Liver (tissue), 9 donors: Measurements from ENCODE around the gene TLR5. TPM values are rescaled to one million over a fixed set of nuclear protein-coding genes. Genes with fewer than 3 reads are reported as not detected.

Source experiments
- DNase-seq: peaks from one replicate; pipeline ENCODE4 v3.0.0-alpha.2; 2017; ENCODE audit warnings: low spot score
- H3K27ac ChIP-seq, 2 donors: one replicate each; pipeline ENCODE4 v1.7.0; 2013; ENCODE audit warnings: inconsistent platforms in 2 of 2, low read length in 2 of 2, control low read depth in 1 of 2, low read depth in 1 of 2, mild to moderate bottlenecking in 1 of 2
- H3K27me3 ChIP-seq, 4 donors: one replicate each; pipeline versions ENCODE4 v1.6.1 to v1.7.0; 2013; ENCODE audit warnings: low read length in 3 of 4, inconsistent platforms in 1 of 4, mild to moderate bottlenecking in 1 of 4, moderate library complexity in 1 of 4; ENCODE audit not compliant: control insufficient read depth in 4 of 4, insufficient read depth in 4 of 4
- H3K36me3 ChIP-seq, 4 donors: one replicate each; pipeline versions ENCODE4 v1.6.1 to v1.7.0; 2013; ENCODE audit warnings: low read length in 3 of 4, mild to moderate bottlenecking in 3 of 4, low read depth in 1 of 4, moderate library complexity in 1 of 4; ENCODE audit not compliant: control insufficient read depth in 4 of 4, insufficient read depth in 3 of 4
- H3K4me1 ChIP-seq, 4 donors: one replicate each; pipeline versions ENCODE4 v1.6.1 to v1.7.0; 2013; ENCODE audit warnings: low read length in 3 of 4, mild to moderate bottlenecking in 3 of 4, moderate library complexity in 1 of 4; ENCODE audit not compliant: control insufficient read depth in 4 of 4, insufficient read depth in 4 of 4
- H3K4me3 ChIP-seq, 3 donors: one replicate each; pipeline versions ENCODE4 v1.6.1 to v1.7.0; 2013; ENCODE audit warnings: low read length in 3 of 3, control low read depth in 1 of 3, low read depth in 1 of 3, mild to moderate bottlenecking in 1 of 3
- H3K9ac ChIP-seq, 2 donors: one replicate each; pipeline ENCODE4 v1.7.0; 2013; ENCODE audit warnings: low read length in 2 of 2, mild to moderate bottlenecking in 2 of 2, moderate library complexity in 2 of 2, control low read depth in 1 of 2, low read depth in 1 of 2
- H3K9me3 ChIP-seq, 4 donors: one replicate each; pipeline versions ENCODE4 v1.6.1 to v1.7.0; 2013; ENCODE audit warnings: low read length in 3 of 4; ENCODE audit not compliant: control insufficient read depth in 4 of 4
- EGR1 ChIP-seq, 2 donors: IDR thresholded peaks; 2 replicates each; pipeline ENCODE4 v1.6.1; 2016 to 2018; ENCODE audit warnings: antibody characterized with exemption in 2 of 2, low read depth in 2 of 2
- FOXA1 ChIP-seq: IDR thresholded peaks from 2 replicates; pipeline ENCODE4 v1.6.1; 2016; ENCODE audit warnings: antibody characterized with exemption
- FOXA2 ChIP-seq: IDR thresholded peaks from 2 replicates; pipeline ENCODE4 v1.6.1; 2016; ENCODE audit warnings: antibody characterized with exemption
- GABPA ChIP-seq, 2 donors: IDR thresholded peaks in 1 of 2; conservative IDR thresholded peaks in 1 of 2; 2 replicates each; pipeline ENCODE4 v1.6.1; 2016; ENCODE audit warnings: antibody characterized with exemption in 2 of 2, mild to moderate bottlenecking in 1 of 2, moderate library complexity in 1 of 2
- HNF4A ChIP-seq, 2 donors: conservative IDR thresholded peaks; 2 replicates each; pipeline ENCODE4 v1.6.1; 2016; ENCODE audit warnings: antibody characterized with exemption in 2 of 2, mild to moderate bottlenecking in 2 of 2
- HNF4G ChIP-seq: IDR thresholded peaks from 2 replicates; pipeline ENCODE4 v1.6.1; 2016; ENCODE audit warnings: antibody characterized with exemption
- JUND ChIP-seq, 2 donors: IDR thresholded peaks; 2 replicates each; pipeline ENCODE4 v1.6.1; 2016; ENCODE audit warnings: antibody characterized with exemption in 2 of 2
- NR2F2 ChIP-seq: IDR thresholded peaks from 2 replicates; pipeline ENCODE4 v1.6.1; 2016; ENCODE audit warnings: antibody characterized with exemption
- RAD21 ChIP-seq, 2 donors: IDR thresholded peaks; 2 replicates each; pipeline ENCODE4 v1.6.1; 2016; ENCODE audit warnings: antibody characterized with exemption in 2 of 2, mild to moderate bottlenecking in 2 of 2
- RXRA ChIP-seq, 2 donors: IDR thresholded peaks; 2 replicates each; pipeline ENCODE4 v1.6.1; 2017 to 2018; ENCODE audit warnings: antibody characterized with exemption in 2 of 2, mild to moderate bottlenecking in 1 of 2
- SP1 ChIP-seq: IDR thresholded peaks from 2 replicates; pipeline ENCODE4 v1.6.1; 2018; ENCODE audit warnings: antibody characterized with exemption, mild to moderate bottlenecking
- TAF1 ChIP-seq: conservative IDR thresholded peaks from 2 replicates; pipeline ENCODE4 v1.6.1; 2016; ENCODE audit warnings: antibody characterized with exemption, mild to moderate bottlenecking
- YY1 ChIP-seq: IDR thresholded peaks from 2 replicates; pipeline ENCODE4 v1.6.1; 2016; ENCODE audit warnings: antibody characterized with exemption, mild to moderate bottlenecking
- WGBS: extraction: QIAGEN DNeasy Blood & Tissue Kit; methylation state at CpG from one replicate; pipeline ENCODE4 v1.1.7; 2013; 5-methylcytosine and 5-hydroxymethylcytosine counted together
- polyA plus RNA-seq, 2 donors: library from polyadenylated mRNA; stranded (reverse) in 1 of 2; unstranded in 1 of 2; fragments of 200-250 nt in 1 of 2; fragments of >200 nt in 1 of 2; fragmentation: Nextera tagmentation in 1 of 2; extraction: Ambion mirVana in 1 of 2; gene quantifications; one replicate each; pipeline versions ENCODE4 v1.2.1 to v1.2.3, GENCODE V29; 2013 to 2015
- total RNA-seq, 2 donors: library from RNA; depleted of rRNA; stranded (reverse); fragments of >200 nt; gene quantifications; one replicate each; pipeline ENCODE4 v1.2.3, GENCODE V29; 2014
- TF ChIP-seq, protein P1 (sequence below): IDR thresholded peaks from 2 replicates; pipeline ENCODE4 v1.6.1; 2016; ENCODE audit warnings: antibody characterized with exemption
- TF ChIP-seq, protein P2 (sequence below): IDR thresholded peaks from 2 replicates; pipeline ENCODE4 v1.6.1; 2016; ENCODE audit warnings: antibody characterized with exemption
- TF ChIP-seq, protein P3 (sequence below): fragments of 150-350 bp; IDR thresholded peaks from 2 replicates; pipeline ENCODE4 v1.5.1; 2017; ENCODE audit warnings: improper control_type of control experiment, low read depth, low read length; ENCODE audit not compliant: missing input control
- TF ChIP-seq, protein P4 (sequence below): IDR thresholded peaks from 2 replicates; pipeline ENCODE4 v1.6.1; 2016; ENCODE audit warnings: antibody characterized with exemption, mild to moderate bottlenecking
- TF ChIP-seq, protein P5 (sequence below): IDR thresholded peaks from 2 replicates; pipeline ENCODE4 v1.6.1; 2016; ENCODE audit warnings: antibody characterized with exemption
- donor health status: healthy.
- donor health status: healthy.
- donor health status: healthy.
- donor health status: healthy.
- donor health status: healthy.

Gene TLR5
- total and polyA plus RNA-seq, 4 donors, result 0.93 to 2.4 (median 1.5) TPM

DNA sequence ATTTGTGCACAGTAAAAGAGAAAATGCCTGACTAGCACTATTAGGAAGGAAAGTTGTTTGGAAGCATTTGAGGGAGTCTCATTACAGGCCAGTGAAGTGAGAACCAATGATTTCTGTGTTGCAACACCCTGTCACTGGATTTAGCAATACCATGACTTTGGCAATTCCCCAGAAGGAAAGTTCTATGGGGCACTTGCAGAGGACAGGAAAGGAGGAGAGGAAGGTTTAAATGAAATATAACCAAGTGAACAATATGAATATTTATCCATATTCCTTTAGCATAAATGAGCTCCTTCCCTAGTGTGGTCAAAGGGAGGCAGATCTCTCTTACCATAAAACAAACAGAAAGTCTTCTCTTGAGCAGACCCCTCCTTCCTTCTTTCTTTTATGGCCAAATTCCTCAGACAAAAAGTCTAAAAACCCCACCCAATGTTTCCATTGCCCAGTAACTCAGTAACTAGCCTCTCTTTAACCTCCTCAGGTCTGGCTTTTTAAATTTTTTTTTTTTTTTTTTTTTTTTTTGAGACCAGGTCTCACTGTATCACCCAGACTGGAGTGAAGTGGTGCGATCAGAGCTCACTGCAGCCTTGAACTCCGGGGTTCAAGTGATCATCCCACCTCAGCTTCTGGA lies 5.5 kb downstream of the TLR5 start:
- H3K4me3 ChIP-seq, result no peak overlapping the region
- peaks cover 2 to 21% (median 13%) of the 10 kb centered on the region in 4 donors for H3K4me1 ChIP-seq
- no peak overlapping the region for H3K9ac ChIP-seq
- no peaks in the 10 kb centered on the region for H3K9me3 ChIP-seq
- H3K36me3 ChIP-seq, result no peaks in the 10 kb centered on the region
- WGBS, result 80% methylated on average over 2 of the region's 2 CpGs
- no peak for DNase-seq
- H3K27ac ChIP-seq, result peak overlapping the region in 1 of 2 donors; percentile 27
- no peaks in the 10 kb centered on the region for H3K27me3 ChIP-seq
- TF ChIP-seq RAD21 (IDR thresholded peaks at IDR 0.05), result peak; percentile 43 to 48
- peak; percentile 36 for TF ChIP-seq SP1
- TF ChIP-seq, protein P1, sequence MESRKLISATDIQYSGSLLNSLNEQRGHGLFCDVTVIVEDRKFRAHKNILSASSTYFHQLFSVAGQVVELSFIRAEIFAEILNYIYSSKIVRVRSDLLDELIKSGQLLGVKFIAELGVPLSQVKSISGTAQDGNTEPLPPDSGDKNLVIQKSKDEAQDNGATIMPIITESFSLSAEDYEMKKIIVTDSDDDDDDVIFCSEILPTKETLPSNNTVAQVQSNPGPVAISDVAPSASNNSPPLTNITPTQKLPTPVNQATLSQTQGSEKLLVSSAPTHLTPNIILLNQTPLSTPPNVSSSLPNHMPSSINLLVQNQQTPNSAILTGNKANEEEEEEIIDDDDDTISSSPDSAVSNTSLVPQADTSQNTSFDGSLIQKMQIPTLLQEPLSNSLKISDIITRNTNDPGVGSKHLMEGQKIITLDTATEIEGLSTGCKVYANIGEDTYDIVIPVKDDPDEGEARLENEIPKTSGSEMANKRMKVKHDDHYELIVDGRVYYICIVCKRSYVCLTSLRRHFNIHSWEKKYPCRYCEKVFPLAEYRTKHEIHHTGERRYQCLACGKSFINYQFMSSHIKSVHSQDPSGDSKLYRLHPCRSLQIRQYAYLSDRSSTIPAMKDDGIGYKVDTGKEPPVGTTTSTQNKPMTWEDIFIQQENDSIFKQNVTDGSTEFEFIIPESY, result no peak
- peak; percentile 30 to 33 for TF ChIP-seq HNF4A (conservative IDR thresholded peaks at IDR 0.05)
- TF ChIP-seq, protein P2, sequence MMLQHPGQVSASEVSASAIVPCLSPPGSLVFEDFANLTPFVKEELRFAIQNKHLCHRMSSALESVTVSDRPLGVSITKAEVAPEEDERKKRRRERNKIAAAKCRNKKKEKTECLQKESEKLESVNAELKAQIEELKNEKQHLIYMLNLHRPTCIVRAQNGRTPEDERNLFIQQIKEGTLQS, result no peak
- no peak for TF ChIP-seq FOXA2
- no peak for TF ChIP-seq TAF1
- TF ChIP-seq, protein P3, sequence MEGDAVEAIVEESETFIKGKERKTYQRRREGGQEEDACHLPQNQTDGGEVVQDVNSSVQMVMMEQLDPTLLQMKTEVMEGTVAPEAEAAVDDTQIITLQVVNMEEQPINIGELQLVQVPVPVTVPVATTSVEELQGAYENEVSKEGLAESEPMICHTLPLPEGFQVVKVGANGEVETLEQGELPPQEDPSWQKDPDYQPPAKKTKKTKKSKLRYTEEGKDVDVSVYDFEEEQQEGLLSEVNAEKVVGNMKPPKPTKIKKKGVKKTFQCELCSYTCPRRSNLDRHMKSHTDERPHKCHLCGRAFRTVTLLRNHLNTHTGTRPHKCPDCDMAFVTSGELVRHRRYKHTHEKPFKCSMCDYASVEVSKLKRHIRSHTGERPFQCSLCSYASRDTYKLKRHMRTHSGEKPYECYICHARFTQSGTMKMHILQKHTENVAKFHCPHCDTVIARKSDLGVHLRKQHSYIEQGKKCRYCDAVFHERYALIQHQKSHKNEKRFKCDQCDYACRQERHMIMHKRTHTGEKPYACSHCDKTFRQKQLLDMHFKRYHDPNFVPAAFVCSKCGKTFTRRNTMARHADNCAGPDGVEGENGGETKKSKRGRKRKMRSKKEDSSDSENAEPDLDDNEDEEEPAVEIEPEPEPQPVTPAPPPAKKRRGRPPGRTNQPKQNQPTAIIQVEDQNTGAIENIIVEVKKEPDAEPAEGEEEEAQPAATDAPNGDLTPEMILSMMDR, result no peak
- no peak for TF ChIP-seq NR2F2
- no peak for TF ChIP-seq HNF4G
- TF ChIP-seq YY1, result peak; percentile 55
- TF ChIP-seq, protein P4, sequence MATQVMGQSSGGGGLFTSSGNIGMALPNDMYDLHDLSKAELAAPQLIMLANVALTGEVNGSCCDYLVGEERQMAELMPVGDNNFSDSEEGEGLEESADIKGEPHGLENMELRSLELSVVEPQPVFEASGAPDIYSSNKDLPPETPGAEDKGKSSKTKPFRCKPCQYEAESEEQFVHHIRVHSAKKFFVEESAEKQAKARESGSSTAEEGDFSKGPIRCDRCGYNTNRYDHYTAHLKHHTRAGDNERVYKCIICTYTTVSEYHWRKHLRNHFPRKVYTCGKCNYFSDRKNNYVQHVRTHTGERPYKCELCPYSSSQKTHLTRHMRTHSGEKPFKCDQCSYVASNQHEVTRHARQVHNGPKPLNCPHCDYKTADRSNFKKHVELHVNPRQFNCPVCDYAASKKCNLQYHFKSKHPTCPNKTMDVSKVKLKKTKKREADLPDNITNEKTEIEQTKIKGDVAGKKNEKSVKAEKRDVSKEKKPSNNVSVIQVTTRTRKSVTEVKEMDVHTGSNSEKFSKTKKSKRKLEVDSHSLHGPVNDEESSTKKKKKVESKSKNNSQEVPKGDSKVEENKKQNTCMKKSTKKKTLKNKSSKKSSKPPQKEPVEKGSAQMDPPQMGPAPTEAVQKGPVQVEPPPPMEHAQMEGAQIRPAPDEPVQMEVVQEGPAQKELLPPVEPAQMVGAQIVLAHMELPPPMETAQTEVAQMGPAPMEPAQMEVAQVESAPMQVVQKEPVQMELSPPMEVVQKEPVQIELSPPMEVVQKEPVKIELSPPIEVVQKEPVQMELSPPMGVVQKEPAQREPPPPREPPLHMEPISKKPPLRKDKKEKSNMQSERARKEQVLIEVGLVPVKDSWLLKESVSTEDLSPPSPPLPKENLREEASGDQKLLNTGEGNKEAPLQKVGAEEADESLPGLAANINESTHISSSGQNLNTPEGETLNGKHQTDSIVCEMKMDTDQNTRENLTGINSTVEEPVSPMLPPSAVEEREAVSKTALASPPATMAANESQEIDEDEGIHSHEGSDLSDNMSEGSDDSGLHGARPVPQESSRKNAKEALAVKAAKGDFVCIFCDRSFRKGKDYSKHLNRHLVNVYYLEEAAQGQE, result peak; percentile 48
- peak; percentile 28 to 51 for TF ChIP-seq RXRA (IDR thresholded peaks at IDR 0.05)
- no peak for TF ChIP-seq FOXA1
- TF ChIP-seq, protein P5, sequence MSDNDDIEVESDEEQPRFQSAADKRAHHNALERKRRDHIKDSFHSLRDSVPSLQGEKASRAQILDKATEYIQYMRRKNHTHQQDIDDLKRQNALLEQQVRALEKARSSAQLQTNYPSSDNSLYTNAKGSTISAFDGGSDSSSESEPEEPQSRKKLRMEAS, result peak; percentile 41
- TF ChIP-seq EGR1 (IDR thresholded peaks at IDR 0.05; ENCODE audit: low read depth in 2 of 2), result no peak
- TF ChIP-seq JUND (IDR thresholded peaks at IDR 0.05), result peak in 1 of 2 donors; percentile 31
- no peak for TF ChIP-seq GABPA (IDR thresholded peaks at IDR 0.05 in 1 of 2, conservative IDR thresholded peaks at IDR 0.05 in 1 of 2)
